Skeletal muscle satellite cell (primary cell): ENCODE results near the gene PROCR. TPM values are rescaled to one million over a fixed set of nuclear protein-coding genes. Genes with fewer than 3 reads are reported as not detected.

Experiments
- H3K27me3 ChIP-seq: 2 replicates; pipeline ENCODE4 v1.7.0; 2013; ENCODE audit warnings: low read length; ENCODE audit not compliant: control insufficient read depth, insufficient read depth
- H3K36me3 ChIP-seq: 2 replicates; pipeline ENCODE4 v1.7.0; 2013; ENCODE audit warnings: mild to moderate bottlenecking, control low read depth, low read length; ENCODE audit not compliant: insufficient read depth
- H3K4me1 ChIP-seq: 2 replicates; pipeline ENCODE4 v1.7.0; 2013; ENCODE audit warnings: low read length; ENCODE audit not compliant: control insufficient read depth, insufficient read depth
- H3K4me2 ChIP-seq: 2 replicates; pipeline ENCODE4 v1.7.0; 2013; ENCODE audit warnings: mild to moderate bottlenecking, low read length
- H3K4me3 ChIP-seq: 2 replicates; pipeline ENCODE4 v1.7.0; 2013; ENCODE audit warnings: low read length
- H3K9ac ChIP-seq: 2 replicates; pipeline ENCODE4 v1.7.0; 2013; ENCODE audit warnings: mild to moderate bottlenecking, low read depth, low read length, moderate library complexity
- H3K9me3 ChIP-seq: replicated peaks from 2 replicates; pipeline ENCODE4 v1.7.0; 2013; ENCODE audit warnings: mild to moderate bottlenecking, control low read depth, low read length
- small RNA-seq: library from RNA; depleted of rRNA; stranded (forward); fragments of <200 nt; gene quantifications from one replicate; pipeline ENCODE3, GENCODE V24; 2012

The PROCR gene

GRCh38 chr20:35206802-35207201 is 34.9 kb downstream of the PROCR start:
- no peaks in the 10 kb centered on the region for H3K27me3 ChIP-seq
- H3K4me1 ChIP-seq, result peaks cover 6% of the 10 kb centered on the region
- no peak overlapping the region for H3K4me2 ChIP-seq
- no peak overlapping the region for H3K9ac ChIP-seq
- H3K9me3 ChIP-seq, result no peaks in the 10 kb centered on the region
- H3K36me3 ChIP-seq, result no peaks in the 10 kb centered on the region
- no peak overlapping the region for H3K4me3 ChIP-seq

- H3K9ac ChIP-seq, result peak overlapping the region; percentile 33
These were observed 36.2 kb downstream of the PROCR start for GRCh38 chr20:35207950-35208611.

GRCh38 chr20:35215066-35215956 is 43.4 kb downstream of the PROCR start:
- H3K4me3 ChIP-seq, result no peak overlapping the region
- H3K9me3 ChIP-seq, result no peaks in the 10 kb centered on the region
- H3K4me2 ChIP-seq, result no peak overlapping the region
- no peak overlapping the region for H3K9ac ChIP-seq
- H3K36me3 ChIP-seq, result no peaks in the 10 kb centered on the region
- no peaks in the 10 kb centered on the region for H3K27me3 ChIP-seq
- H3K4me1 ChIP-seq, result no peaks in the 10 kb centered on the region

More at GRCh38 chr20:35207950-35208611, 36.2 kb downstream of the PROCR start:
- H3K27me3 ChIP-seq, result no peaks in the 10 kb centered on the region
- H3K4me1 ChIP-seq, result peaks cover 6% of the 10 kb centered on the region
- peak overlapping the region; percentile 55 for H3K4me3 ChIP-seq
- no peaks in the 10 kb centered on the region for H3K9me3 ChIP-seq
- no peaks in the 10 kb centered on the region for H3K36me3 ChIP-seq
- peak overlapping the region; percentile 87 for H3K4me2 ChIP-seq

GRCh38 chr20:35216541-35216940 is 44.7 kb downstream of the PROCR start:
- Histone ChIP-seq H3K36me3 (no peaks in the 10 kb centered on the region), H3K4me2 (no peak overlapping the region), H3K4me1 (no peaks in the 10 kb centered on the region), H3K9me3 (no peaks in the 10 kb centered on the region), H3K4me3 (no peak overlapping the region), H3K9ac (no peak overlapping the region), H3K27me3 (no peaks in the 10 kb centered on the region)

- H3K27me3 ChIP-seq, result peaks cover 33% of the 10 kb centered on the region
- H3K9me3 ChIP-seq, result no peaks in the 10 kb centered on the region
- no peak overlapping the region for H3K4me3 ChIP-seq
- no peak overlapping the region for H3K9ac ChIP-seq
- peaks cover 3% of the 10 kb centered on the region for H3K4me1 ChIP-seq
- no peak overlapping the region for H3K4me2 ChIP-seq
- H3K36me3 ChIP-seq, result no peaks in the 10 kb centered on the region
These were observed 52.1 kb downstream of the PROCR start for GRCh38 chr20:35223941-35224340.

- peaks cover 36% of the 10 kb centered on the region for H3K27me3 ChIP-seq
- no peaks in the 10 kb centered on the region for H3K9me3 ChIP-seq
- H3K4me3 ChIP-seq, result no peak overlapping the region
- no peaks in the 10 kb centered on the region for H3K36me3 ChIP-seq
- H3K9ac ChIP-seq, result no peak overlapping the region
- H3K4me2 ChIP-seq, result no peak overlapping the region
- peaks cover 3% of the 10 kb centered on the region for H3K4me1 ChIP-seq
These were observed 52.7 kb downstream of the PROCR start for GRCh38 chr20:35224536-35224935.

- Histone ChIP-seq H3K4me3 (no peak overlapping the region), H3K36me3 (no peaks in the 10 kb centered on the region), H3K27me3 (peaks cover 36% of the 10 kb centered on the region), H3K4me1 (peaks cover 3% of the 10 kb centered on the region), H3K9ac (no peak overlapping the region), H3K9me3 (no peaks in the 10 kb centered on the region), H3K4me2 (no peak overlapping the region)
These were observed 53.6 kb downstream of the PROCR start for GRCh38 chr20:35225319-35226125.

- peaks cover 36% of the 10 kb centered on the region for H3K27me3 ChIP-seq
- H3K4me3 ChIP-seq, result peak within 1 kb of the TSS; percentile 58
- no peak within 1 kb of the TSS for H3K9ac ChIP-seq
These were observed 54.4 kb downstream of the PROCR start, which contains the start of gene MMP24 for GRCh38 chr20:35226126-35226883. TSS of gene MMP24 (plus strand) at chr20:35226690. CDS start at chr20:35226739, 49 bp downstream.

More at GRCh38 chr20:35226126-35226883, 54.4 kb downstream of the PROCR start, which contains the start of gene MMP24:
- no peaks in the 10 kb centered on the region for H3K9me3 ChIP-seq
- peaks cover 3% of the 10 kb centered on the region for H3K4me1 ChIP-seq
- H3K4me2 ChIP-seq, result peak within 1 kb of the TSS; percentile 79
- H3K36me3 ChIP-seq, result no peaks in the 10 kb centered on the region

Small RNA genes lying within 50 kb of the gene (small RNA-seq; reads per million reads assigned to genes)
- gene MT1P3, result not detected
- not detected for gene RNA5SP483
